Measurements from ENCODE around the gene MAPK8IP2.
A peak's percentile ranks its signal among the peaks of the same experiment; 100 is the strongest.

The MAPK8IP2 gene

DNA sequence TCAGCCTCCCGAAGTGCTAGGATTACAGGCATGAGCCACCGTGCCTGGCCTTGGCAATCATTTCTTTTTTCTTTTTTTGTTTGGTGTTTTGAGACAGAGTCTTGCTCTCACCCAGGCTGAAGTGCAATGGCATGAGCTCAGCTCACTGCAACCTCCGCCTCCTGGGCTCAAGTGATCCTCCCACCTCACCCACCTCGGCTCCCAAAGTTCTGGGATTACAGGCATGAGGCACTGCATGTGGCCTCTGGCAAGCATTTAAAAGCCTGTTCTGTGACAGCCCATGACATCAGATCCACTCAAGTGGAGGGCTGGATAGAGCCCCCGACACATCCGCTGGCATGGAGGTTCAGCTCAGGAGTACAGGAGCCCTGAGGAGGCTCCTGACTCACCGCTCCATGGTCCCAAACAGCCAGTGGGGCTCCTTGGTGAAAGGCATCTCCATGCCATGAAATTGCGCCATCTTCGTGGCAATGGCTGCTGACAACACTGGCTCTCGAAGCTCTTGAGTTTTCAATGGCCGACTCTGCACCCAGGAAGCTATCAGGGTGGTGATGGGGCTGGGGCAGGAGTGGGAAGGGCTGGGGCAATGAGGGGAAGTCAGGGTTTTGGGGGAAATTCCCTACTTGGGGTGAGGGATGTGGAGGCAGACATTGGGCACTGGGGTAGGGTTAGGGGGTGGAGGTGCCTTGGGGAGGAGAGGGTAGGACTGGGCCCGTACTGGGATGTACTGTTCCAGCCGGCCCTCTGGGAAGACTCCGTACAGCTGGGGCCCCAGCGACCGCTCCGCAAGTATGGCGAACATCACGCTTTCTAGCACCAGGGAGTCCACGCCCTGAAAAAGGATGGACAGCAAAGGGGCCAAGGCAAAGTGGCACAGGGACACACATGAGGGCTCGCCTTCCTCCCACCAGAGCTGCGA lies 19.3 kb upstream of the MAPK8IP2 start:
- H3K36me3 ChIP-seq (ENCODE audit: insufficient read depth, insufficient read length, low read length), result peaks cover 39% of the 10 kb centered on the region
- H3K4me3 ChIP-seq (ENCODE audit: insufficient read length, low read depth), result peak overlapping the region; percentile 72
- TF ChIP-seq YY1 (IDR thresholded peaks at IDR 0.05; ENCODE audit: insufficient read depth, insufficient read length), result no peak
- no peak for TF ChIP-seq ZNF274 (IDR thresholded peaks at IDR 0.05; ENCODE audit: low read depth, low read length)
- no peak for TF ChIP-seq SUZ12 (IDR thresholded peaks at IDR 0.05; ENCODE audit: extremely low read depth, insufficient read depth, insufficient read length)
- peaks cover 4% of the 10 kb centered on the region for H3K4me1 ChIP-seq (ENCODE audit: insufficient read depth, insufficient read length)
- H3K27me3 ChIP-seq (ENCODE audit: insufficient read depth, insufficient read length), result no peaks in the 10 kb centered on the region
- no peak for DNase-seq (ENCODE audit: low read depth, low spot score)
- peak overlapping the region; percentile 93 for H3K9ac ChIP-seq (ENCODE audit: insufficient read length, low read depth)
- H3K9me3 ChIP-seq (ENCODE audit: insufficient read depth, low read length), result no peaks in the 10 kb centered on the region

- DNase-seq (ENCODE audit: low read depth, low spot score), result no peak
- TF ChIP-seq ZNF274 (IDR thresholded peaks at IDR 0.05; ENCODE audit: low read depth, low read length) (no peak), SUZ12 (IDR thresholded peaks at IDR 0.05; ENCODE audit: extremely low read depth, insufficient read depth, insufficient read length) (no peak), YY1 (IDR thresholded peaks at IDR 0.05; ENCODE audit: insufficient read depth, insufficient read length) (no peak)
- no peaks in the 10 kb centered on the region for H3K9me3 ChIP-seq (ENCODE audit: insufficient read depth, low read length)
- peaks cover 4% of the 10 kb centered on the region for H3K4me1 ChIP-seq (ENCODE audit: insufficient read depth, insufficient read length)
- H3K36me3 ChIP-seq (ENCODE audit: insufficient read depth, insufficient read length, low read length), result peaks cover 35% of the 10 kb centered on the region
- no peaks in the 10 kb centered on the region for H3K27me3 ChIP-seq (ENCODE audit: insufficient read depth, insufficient read length)
- H3K4me3 ChIP-seq (ENCODE audit: insufficient read length, low read depth), result peak overlapping the region; percentile 72
- H3K9ac ChIP-seq (ENCODE audit: insufficient read length, low read depth), result peak overlapping the region; percentile 93
These were observed 18.6 kb upstream of the MAPK8IP2 start for GRCh38 chr22:50581950-50582492.

GRCh38 chr22:50582493-50583293 lies 17.9 kb upstream of the MAPK8IP2 start, which contains the start of gene CHKB:
TSS of gene CHKB (minus strand) at chr22:50582849. CDS start at chr22:50582781, 68 bp downstream.
- H3K4me1 ChIP-seq (ENCODE audit: insufficient read depth, insufficient read length), result peaks cover 4% of the 10 kb centered on the region
- peaks cover 28% of the 10 kb centered on the region for H3K36me3 ChIP-seq (ENCODE audit: insufficient read depth, insufficient read length, low read length)
- H3K4me3 ChIP-seq (ENCODE audit: insufficient read length, low read depth), result peak within 1 kb of the TSS; percentile 84
- H3K9ac ChIP-seq (ENCODE audit: insufficient read length, low read depth), result peak within 1 kb of the TSS; percentile 95
- DNase-seq (ENCODE audit: low read depth, low spot score), result peak; percentile 87
- TF ChIP-seq YY1 (IDR thresholded peaks at IDR 0.05; ENCODE audit: insufficient read depth, insufficient read length) (no peak), ZNF274 (IDR thresholded peaks at IDR 0.05; ENCODE audit: low read depth, low read length) (no peak)
- no peaks in the 10 kb centered on the region for H3K9me3 ChIP-seq (ENCODE audit: insufficient read depth, low read length)
- no peaks in the 10 kb centered on the region for H3K27me3 ChIP-seq (ENCODE audit: insufficient read depth, insufficient read length)

DNA sequence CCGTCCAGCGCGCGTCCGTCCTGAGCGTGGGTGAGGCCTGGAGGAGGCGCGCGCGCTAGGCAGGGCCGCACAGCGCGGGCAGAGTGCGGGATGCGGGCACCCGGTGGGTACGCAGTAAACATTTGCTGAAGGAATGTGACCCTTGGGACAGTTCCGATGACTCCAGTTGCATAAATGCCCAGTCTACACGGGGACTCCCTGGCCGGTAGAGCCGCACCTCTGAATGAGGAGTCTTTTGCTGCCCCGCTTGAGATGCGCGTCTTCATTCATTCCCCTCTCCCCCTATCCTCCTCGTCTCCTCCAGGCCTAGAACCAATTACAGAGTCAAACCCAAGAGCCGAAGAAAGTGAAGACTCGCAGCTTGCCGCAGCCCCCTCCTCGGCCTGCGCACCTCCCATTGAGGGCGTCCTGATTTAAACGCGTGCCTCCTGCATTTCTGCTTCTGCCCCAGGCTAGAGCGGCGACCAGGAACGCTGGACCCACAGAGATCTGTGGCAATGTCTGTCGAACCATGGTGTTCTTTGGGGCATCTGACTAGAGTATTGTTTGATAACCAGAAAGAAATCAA lies 17.2 kb upstream of the MAPK8IP2 start:
- H3K4me1 ChIP-seq (ENCODE audit: insufficient read depth, insufficient read length), result peaks cover 4% of the 10 kb centered on the region
- peak overlapping the region; percentile 84 for H3K4me3 ChIP-seq (ENCODE audit: insufficient read length, low read depth)
- DNase-seq (ENCODE audit: low read depth, low spot score), result no peak
- no peaks in the 10 kb centered on the region for H3K27me3 ChIP-seq (ENCODE audit: insufficient read depth, insufficient read length)
- no peak for TF ChIP-seq YY1 (IDR thresholded peaks at IDR 0.05; ENCODE audit: insufficient read depth, insufficient read length)
- no peak for TF ChIP-seq ZNF274 (IDR thresholded peaks at IDR 0.05; ENCODE audit: low read depth, low read length)
- TF ChIP-seq SUZ12 (IDR thresholded peaks at IDR 0.05; ENCODE audit: extremely low read depth, insufficient read depth, insufficient read length), result no peak
- H3K9ac ChIP-seq (ENCODE audit: insufficient read length, low read depth), result peak overlapping the region; percentile 95
- H3K9me3 ChIP-seq (ENCODE audit: insufficient read depth, low read length), result no peaks in the 10 kb centered on the region
- H3K36me3 ChIP-seq (ENCODE audit: insufficient read depth, insufficient read length, low read length), result peaks cover 28% of the 10 kb centered on the region

- TF ChIP-seq ZNF274 (IDR thresholded peaks at IDR 0.05; ENCODE audit: low read depth, low read length), result no peak
- TF ChIP-seq YY1 (IDR thresholded peaks at IDR 0.05; ENCODE audit: insufficient read depth, insufficient read length), result no peak
- TF ChIP-seq SUZ12 (IDR thresholded peaks at IDR 0.05; ENCODE audit: extremely low read depth, insufficient read depth, insufficient read length), result no peak
- Histone ChIP-seq H3K9ac (ENCODE audit: insufficient read length, low read depth) (peak overlapping the region; percentile 95), H3K27me3 (ENCODE audit: insufficient read depth, insufficient read length) (no peaks in the 10 kb centered on the region), H3K4me1 (ENCODE audit: insufficient read depth, insufficient read length) (peaks cover 4% of the 10 kb centered on the region), H3K36me3 (ENCODE audit: insufficient read depth, insufficient read length, low read length) (peaks cover 23% of the 10 kb centered on the region), H3K9me3 (ENCODE audit: insufficient read depth, low read length) (no peaks in the 10 kb centered on the region), H3K4me3 (ENCODE audit: insufficient read length, low read depth) (no peak overlapping the region)
- no peak for DNase-seq (ENCODE audit: low read depth, low spot score)
These were observed 16.2 kb upstream of the MAPK8IP2 start for GRCh38 chr22:50584106-50585096.

DNA sequence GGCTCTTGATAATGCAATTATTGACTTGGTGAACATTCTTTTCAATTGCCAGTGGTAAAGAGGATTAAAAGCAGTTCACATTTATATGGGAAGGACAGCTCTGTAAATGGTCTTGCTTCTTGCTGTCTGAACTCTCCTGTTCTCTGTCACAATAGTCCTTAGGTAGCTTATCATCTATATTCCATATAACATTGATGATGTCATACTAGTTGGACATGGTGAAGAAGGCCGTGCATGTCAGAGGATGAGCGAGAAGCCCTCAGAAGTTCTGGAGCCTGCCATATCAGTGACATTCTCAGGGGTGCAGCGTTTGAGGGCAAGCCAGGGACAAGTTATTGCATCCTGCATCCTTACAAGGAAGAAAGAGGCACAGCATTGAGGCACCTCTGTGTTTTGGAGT lies 15.4 kb upstream of the MAPK8IP2 start:
- Histone ChIP-seq H3K9me3 (ENCODE audit: insufficient read depth, low read length) (no peaks in the 10 kb centered on the region), H3K4me3 (ENCODE audit: insufficient read length, low read depth) (no peak overlapping the region), H3K27me3 (ENCODE audit: insufficient read depth, insufficient read length) (no peaks in the 10 kb centered on the region), H3K4me1 (ENCODE audit: insufficient read depth, insufficient read length) (peaks cover 3% of the 10 kb centered on the region), H3K36me3 (ENCODE audit: insufficient read depth, insufficient read length, low read length) (peaks cover 14% of the 10 kb centered on the region), H3K9ac (ENCODE audit: insufficient read length, low read depth) (no peak overlapping the region)
- no peak for DNase-seq (ENCODE audit: low read depth, low spot score)
- TF ChIP-seq ZNF274 (IDR thresholded peaks at IDR 0.05; ENCODE audit: low read depth, low read length) (no peak), YY1 (IDR thresholded peaks at IDR 0.05; ENCODE audit: insufficient read depth, insufficient read length) (no peak), SUZ12 (IDR thresholded peaks at IDR 0.05; ENCODE audit: extremely low read depth, insufficient read depth, insufficient read length) (no peak)
